Esophagus squamous epithelium (tissue), 5 donors: Measurements from ENCODE around the gene NT5DC4. TPM values are rescaled to one million over a fixed set of nuclear protein-coding genes. Genes with fewer than 3 reads are reported as not detected.

Experiments used
- DNase-seq: peaks from one replicate; lab custom pipeline; 2025; lab: John Stamatoyannopoulos, UW
- H3K27ac ChIP-seq, 4 donors: fragments of 200-600 bp; sonication (generic); one replicate each; pipeline ENCODE4 v1.5.1; 2016 to 2019; ENCODE audit warnings: mild to moderate bottlenecking in 1 of 4
- H3K27me3 ChIP-seq, 4 donors: fragments of 200-600 bp; sonication (generic); 1 replicate in 3 of 4; 2 replicates in 1 of 4; pipeline versions ENCODE4 v1.5.1 to v1.6.0; 2017 to 2021; ENCODE audit warnings: antibody characterized with exemption in 1 of 4
- H3K36me3 ChIP-seq, 3 donors: fragments of 200-600 bp; sonication (generic); one replicate each; pipeline ENCODE4 v1.5.1; 2016 to 2019
- H3K4me1 ChIP-seq, 3 donors: fragments of 200-600 bp; sonication (generic); one replicate each; pipeline ENCODE4 v1.5.1; 2017 to 2019
- H3K4me3 ChIP-seq, 4 donors: fragments of 200-600 bp; sonication (generic); 1 replicate in 3 of 4; 2 replicates in 1 of 4; pipeline ENCODE4 v1.5.1; 2016 to 2019; ENCODE audit warnings: mild to moderate bottlenecking in 2 of 4, moderate library complexity in 1 of 4
- H3K9me3 ChIP-seq, 3 donors: fragments of 200-600 bp; sonication (generic); one replicate each; pipeline ENCODE4 v1.5.1; 2016 to 2019
- POLR2A ChIP-seq, 4 donors: fragments of 450-650 bp; IDR thresholded peaks; one replicate each; pipeline ENCODE4 v1.6.1; 2017; ENCODE audit warnings: antibody characterized with exemption in 4 of 4, mild to moderate bottlenecking in 4 of 4, moderate library complexity in 3 of 4
- WGBS, 2 donors: methylation state at CpG; one replicate each; pipeline ENCODE4 v1.1.5; 2018; 5-methylcytosine and 5-hydroxymethylcytosine counted together
- intact Hi-C: fragments of 100-400 bp; cut with DNase I; formaldehyde crosslinking; loops from one replicate; pipeline ENCODE4 v1.15.0; 2022
- total RNA-seq, 4 donors: library from RNA; depleted of rRNA; stranded (reverse); fragments of >200 nt; gene quantifications; one replicate each; pipeline ENCODE4 v1.1.0, GENCODE V29; 2016
- TF ChIP-seq, protein P1 (sequence below), 6 experiments: fragments of 450-650 bp in 4 of 6; fragments of 200-600 bp in 2 of 6; sonication (generic) in 2 of 6; IDR thresholded peaks; one replicate each; pipeline ENCODE4 v1.5.1; 2016 to 2019; ENCODE audit warnings: antibody characterized with exemption in 6 of 6, mild to moderate bottlenecking in 4 of 6, moderate library complexity in 4 of 6
- donor health status: DM: yes; HTN: yes; CAD: no.

NT5DC4 gene
- total RNA-seq, 4 donors from 2014 or later, result not detected

DNA sequence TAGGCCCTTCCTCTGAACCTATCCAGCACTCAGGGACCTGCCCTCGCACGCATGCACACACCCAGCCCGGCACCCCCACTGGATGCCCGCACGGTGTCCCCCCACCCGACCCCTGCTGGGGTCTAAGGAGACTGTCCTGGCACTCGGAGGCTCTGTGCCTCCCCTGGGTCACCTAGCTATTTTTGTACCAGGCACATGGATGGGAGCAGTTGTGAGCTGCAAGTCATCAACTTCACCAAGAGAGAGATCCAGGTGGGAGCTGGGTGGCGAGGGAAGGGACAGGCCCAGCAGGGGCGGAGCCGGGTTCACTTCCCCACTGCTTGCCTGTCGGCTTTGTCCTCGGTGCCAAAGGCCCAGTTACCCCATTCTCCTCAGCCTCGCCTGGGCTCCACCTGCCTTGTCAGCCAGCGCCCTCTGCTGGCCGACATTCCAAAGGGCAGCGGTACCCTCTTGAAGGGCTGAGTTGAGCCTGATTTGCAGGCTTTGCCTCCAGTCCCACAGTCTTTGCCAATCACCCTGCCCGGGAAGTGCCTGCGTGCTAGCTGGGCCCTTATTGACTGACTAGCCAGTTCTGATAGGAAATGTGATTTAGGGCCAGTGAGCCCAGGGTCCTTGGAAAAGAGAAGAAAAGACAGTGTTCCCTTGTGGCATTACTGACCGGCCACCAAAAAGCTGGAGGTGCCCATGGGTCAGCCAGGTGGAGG is 5.8 kb downstream of the NT5DC4 start:
- H3K27me3 ChIP-seq, result no peaks in the 10 kb centered on the region
- intact Hi-C loops, result loop anchor here (5.0 kb wide), 1 partner anchor 124 kb away; no protein-coding TSS in a partner anchor
- no peak overlapping the region for H3K27ac ChIP-seq
- 18% methylated on average over 4 to 9 of the region's 19 CpGs for WGBS, 2 donors
- no peaks in the 10 kb centered on the region for H3K36me3 ChIP-seq
- DNase-seq, result peak; percentile 68
- no peak for TF ChIP-seq POLR2A (IDR thresholded peaks at IDR 0.05)
- TF ChIP-seq, protein P1, sequence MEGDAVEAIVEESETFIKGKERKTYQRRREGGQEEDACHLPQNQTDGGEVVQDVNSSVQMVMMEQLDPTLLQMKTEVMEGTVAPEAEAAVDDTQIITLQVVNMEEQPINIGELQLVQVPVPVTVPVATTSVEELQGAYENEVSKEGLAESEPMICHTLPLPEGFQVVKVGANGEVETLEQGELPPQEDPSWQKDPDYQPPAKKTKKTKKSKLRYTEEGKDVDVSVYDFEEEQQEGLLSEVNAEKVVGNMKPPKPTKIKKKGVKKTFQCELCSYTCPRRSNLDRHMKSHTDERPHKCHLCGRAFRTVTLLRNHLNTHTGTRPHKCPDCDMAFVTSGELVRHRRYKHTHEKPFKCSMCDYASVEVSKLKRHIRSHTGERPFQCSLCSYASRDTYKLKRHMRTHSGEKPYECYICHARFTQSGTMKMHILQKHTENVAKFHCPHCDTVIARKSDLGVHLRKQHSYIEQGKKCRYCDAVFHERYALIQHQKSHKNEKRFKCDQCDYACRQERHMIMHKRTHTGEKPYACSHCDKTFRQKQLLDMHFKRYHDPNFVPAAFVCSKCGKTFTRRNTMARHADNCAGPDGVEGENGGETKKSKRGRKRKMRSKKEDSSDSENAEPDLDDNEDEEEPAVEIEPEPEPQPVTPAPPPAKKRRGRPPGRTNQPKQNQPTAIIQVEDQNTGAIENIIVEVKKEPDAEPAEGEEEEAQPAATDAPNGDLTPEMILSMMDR (IDR thresholded peaks at IDR 0.05), result peak; percentile 87 to 99 (median 98)
- peaks cover 0 to 11% (median 4%) of the 10 kb centered on the region in 3 donors for H3K4me1 ChIP-seq
- no peaks in the 10 kb centered on the region for H3K9me3 ChIP-seq
- no peak overlapping the region for H3K4me3 ChIP-seq

DNA sequence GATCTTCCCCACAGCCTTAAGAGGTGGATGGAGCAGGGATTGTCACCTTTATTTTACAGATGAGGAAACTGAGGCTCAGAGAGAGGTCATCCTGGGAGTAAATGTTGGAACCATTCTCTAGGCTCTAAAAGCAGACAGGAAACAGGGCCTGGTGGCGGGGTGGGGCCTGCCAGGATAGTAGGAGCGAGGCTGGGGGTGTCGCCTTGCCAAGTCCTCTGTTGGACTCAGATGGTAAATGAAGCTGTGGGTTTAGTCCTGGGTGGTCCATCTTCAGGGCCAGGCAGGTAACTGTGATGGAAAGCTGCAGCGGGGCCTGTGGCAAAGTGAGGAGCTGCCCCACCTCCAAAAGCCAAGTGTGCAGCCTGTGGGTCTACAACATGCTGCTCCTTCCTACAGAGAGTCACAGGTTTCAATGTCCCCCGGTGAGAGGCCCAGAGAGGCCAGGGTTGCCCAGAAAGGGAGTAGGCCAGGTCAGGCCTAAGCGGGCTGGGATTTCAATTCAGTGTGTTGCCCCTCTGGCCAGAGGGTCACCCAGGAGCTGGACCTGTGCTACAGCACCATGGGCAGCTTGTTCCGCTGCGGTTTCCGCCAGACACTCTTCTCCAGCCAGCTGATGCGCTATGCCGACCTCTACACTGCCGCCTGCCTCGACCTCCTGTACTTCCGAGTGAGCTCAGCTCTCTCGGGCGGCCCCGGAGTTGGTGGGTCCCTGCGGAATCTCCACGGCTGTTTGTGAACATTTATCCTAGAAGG is 6.6 kb downstream of the NT5DC4 start:
- intact Hi-C loops, result loop anchor here (5.0 kb wide), 1 partner anchor 125 kb away; no protein-coding TSS in a partner anchor
- H3K4me3 ChIP-seq, result no peak overlapping the region
- 73 to 76% methylated on average over 11 to 15 of the region's 19 CpGs for WGBS, 2 donors
- peaks cover 0 to 11% (median 4%) of the 10 kb centered on the region in 3 donors for H3K4me1 ChIP-seq
- H3K9me3 ChIP-seq, result no peaks in the 10 kb centered on the region
- DNase-seq, result no peak
- TF ChIP-seq, protein P1 (IDR thresholded peaks at IDR 0.05), result no peak
- no peak for TF ChIP-seq POLR2A (IDR thresholded peaks at IDR 0.05)
- no peaks in the 10 kb centered on the region for H3K36me3 ChIP-seq
- H3K27ac ChIP-seq, result no peak overlapping the region
- no peaks in the 10 kb centered on the region for H3K27me3 ChIP-seq

DNA sequence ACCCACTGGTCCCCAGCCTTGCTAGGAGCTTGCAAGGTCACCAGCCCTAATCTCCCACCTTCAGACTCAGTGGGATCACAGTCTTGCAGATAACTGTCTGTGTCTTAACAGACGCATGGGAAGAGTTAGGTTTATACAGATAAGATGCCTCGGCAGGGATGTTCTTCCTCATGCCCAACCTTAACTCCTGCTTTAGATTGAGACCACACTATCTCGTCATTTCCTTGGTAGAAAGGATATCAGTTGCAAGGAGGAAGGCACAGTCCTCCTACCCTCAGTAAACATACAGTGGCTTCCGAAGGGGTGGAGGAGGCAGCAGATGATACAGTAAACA is 7.2 kb downstream of the NT5DC4 start:
- H3K4me3 ChIP-seq, result no peak overlapping the region
- no peaks in the 10 kb centered on the region for H3K36me3 ChIP-seq
- WGBS, 2 donors, result 61 to 70% methylated on average over 3 to 4 of the region's 4 CpGs
- no peaks in the 10 kb centered on the region for H3K27me3 ChIP-seq
- intact Hi-C loops, result loop anchor here (5.0 kb wide), 1 partner anchor 126 kb away; no protein-coding TSS in a partner anchor
- H3K27ac ChIP-seq, result no peak overlapping the region
- no peaks in the 10 kb centered on the region for H3K9me3 ChIP-seq
- H3K4me1 ChIP-seq, result peaks cover 0 to 11% (median 4%) of the 10 kb centered on the region in 3 donors
- no peak for DNase-seq
- TF ChIP-seq POLR2A (IDR thresholded peaks at IDR 0.05), result no peak
- TF ChIP-seq, protein P1 (IDR thresholded peaks at IDR 0.05), result no peak

DNA sequence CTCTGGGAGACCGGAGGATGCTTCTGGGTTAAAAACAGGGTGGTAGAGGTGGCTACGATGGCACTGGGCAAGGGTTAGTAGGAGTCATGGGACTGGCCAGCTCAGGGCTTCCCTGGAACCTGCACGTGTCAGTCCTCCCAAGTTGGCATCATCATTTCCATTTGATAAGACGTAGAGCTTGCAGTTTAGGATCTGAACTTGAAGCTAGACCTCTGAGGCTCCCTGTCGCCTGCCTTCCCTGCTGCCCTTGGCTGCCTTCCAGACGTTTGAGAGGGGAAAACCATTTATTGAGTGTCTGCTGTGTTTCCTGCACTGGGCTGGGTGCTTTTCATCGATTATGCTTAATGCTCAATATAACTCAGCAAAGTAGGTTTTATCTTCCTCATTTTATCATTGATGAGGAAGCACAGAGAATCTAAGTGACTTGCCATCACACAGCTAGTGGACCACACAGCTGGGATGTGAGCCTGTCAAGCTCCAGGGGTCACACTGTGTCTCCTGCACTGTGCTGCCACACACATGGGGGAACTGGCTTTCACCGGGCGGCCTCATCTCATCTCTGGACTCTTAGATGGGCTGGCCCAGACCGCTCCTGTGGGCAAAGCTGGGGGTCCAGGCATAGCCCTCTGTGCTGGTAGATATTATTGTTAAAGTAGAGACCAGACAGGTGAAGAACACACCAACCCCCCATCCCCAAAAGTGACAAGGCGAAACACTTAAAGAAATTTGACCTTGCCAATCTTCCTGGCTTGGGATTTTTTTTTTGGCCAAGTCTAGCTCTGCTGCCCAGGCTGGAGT is 7.8 kb downstream of the NT5DC4 start:
- H3K9me3 ChIP-seq, result no peaks in the 10 kb centered on the region
- intact Hi-C loops, result loop anchor here (5.0 kb wide), 1 partner anchor 126 kb away; no protein-coding TSS in a partner anchor
- no peak overlapping the region for H3K4me3 ChIP-seq
- no peak overlapping the region for H3K27ac ChIP-seq
- H3K36me3 ChIP-seq, result no peaks in the 10 kb centered on the region
- H3K27me3 ChIP-seq, result no peaks in the 10 kb centered on the region
- 49 to 50% methylated on average over 9 to 11 of the region's 11 CpGs for WGBS, 2 donors
- no peak for TF ChIP-seq POLR2A (IDR thresholded peaks at IDR 0.05)
- TF ChIP-seq, protein P1 (IDR thresholded peaks at IDR 0.05), result no peak
- H3K4me1 ChIP-seq, result peaks cover 0 to 11% (median 4%) of the 10 kb centered on the region in 3 donors
- DNase-seq, result no peak
